Stimulated activated CD4-positive, alpha-beta T cell treated with anti-CD3 and anti-CD28 coated beads, TNF-alpha, amount 100 ng/mL, for 48 hours (primary cell): ENCODE measurements around the gene EGFR.

Source experiments
- DNase-seq, 3 donors: peaks; one replicate each; pipeline ENCODE4 v3.0.0-alpha.2; 2020; ENCODE audit warnings: low read depth in 3 of 3

Gene EGFR

GRCh38 chr7:55245271-55245723, 226.5 kb downstream of the EGFR start:
- no peak for DNase-seq

DNA sequence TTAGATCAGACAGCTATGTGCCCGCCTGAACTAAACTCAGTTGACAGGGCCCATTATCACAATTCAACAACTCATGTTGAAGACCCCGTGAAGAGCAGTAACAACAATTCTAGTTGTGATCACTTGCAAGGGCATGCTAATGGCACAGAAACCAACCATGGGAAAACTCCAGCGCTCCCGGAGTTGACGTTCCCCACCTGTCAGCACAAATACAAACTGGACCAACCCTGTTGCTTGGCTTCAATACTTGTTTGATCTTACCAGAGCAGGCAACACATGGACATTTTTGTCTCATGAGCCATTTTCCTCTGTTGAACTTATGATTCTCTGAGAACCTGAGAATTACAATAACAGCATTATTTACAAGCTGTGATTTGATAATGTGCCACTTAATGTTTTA, 227.4 kb downstream of the EGFR start:
- DNase-seq: no peak

DNA sequence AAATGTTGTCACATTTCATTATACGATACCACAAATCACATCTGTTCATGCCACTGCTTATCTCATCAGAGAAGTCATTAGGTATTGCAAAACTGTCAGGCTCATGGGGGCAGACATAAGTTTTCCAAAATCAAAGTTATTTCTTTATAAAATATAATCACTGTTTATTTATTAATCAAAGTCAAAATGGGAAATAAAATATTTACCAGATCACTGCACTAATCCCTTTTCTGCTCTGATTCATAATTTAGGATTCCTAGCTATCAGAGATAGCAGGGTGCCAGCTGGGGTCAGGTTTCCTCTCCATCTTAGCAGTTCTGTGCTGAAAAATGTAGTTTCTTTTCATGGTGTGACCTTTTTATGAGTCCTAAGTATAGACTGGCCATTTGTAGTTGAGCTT, 228.6 kb downstream of the EGFR start:
- DNase-seq: no peak

- no peak for DNase-seq
These were observed 229.7 kb downstream of the EGFR start for GRCh38 chr7:55248526-55248925.

DNA sequence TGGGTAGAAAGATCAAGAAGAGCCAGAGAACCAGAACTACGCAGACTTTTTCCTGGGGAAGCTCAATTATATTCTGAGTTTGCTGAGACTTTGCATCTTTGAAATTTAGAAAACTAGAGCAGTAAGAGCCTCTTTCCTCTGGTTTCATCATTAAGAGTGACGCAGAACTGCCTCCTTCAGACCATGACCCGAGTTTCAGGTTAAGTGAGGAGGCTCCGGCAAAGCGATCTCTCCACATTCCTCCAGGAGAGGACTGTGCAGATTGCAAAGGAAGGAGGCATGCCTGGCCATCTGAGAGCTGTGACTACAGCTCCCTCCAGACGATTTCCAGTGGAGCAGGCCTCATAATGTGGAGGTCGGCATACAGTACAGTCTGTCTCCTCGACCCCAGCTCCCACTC, 230.5 kb downstream of the EGFR start:
- DNase-seq: no peak

GRCh38 chr7:55250313-55250712, 231.5 kb downstream of the EGFR start:
- no peak for DNase-seq

GRCh38 chr7:55251313-55251712, 232.5 kb downstream of the EGFR start:
- no peak for DNase-seq

DNA sequence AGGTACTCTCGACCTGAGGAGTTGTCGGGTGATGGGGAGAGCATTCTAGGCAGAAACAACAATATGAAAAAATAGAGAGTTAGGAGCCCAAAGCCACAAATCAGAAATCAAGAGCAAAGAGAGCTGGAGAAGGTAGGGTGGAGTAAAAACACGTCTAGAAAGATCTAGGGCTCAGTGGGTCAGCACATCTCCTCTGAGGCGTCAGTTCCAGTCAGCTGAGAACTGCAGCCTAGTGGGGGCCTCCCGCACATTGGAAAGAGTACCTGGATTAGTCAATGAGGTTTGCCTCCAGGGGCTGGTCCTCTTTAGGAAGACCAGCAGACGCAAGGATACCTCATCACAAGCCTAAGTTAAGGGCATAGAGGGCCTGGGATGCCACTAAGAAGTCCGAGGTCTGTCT, 233.1 kb downstream of the EGFR start:
- no peak for DNase-seq

DNA sequence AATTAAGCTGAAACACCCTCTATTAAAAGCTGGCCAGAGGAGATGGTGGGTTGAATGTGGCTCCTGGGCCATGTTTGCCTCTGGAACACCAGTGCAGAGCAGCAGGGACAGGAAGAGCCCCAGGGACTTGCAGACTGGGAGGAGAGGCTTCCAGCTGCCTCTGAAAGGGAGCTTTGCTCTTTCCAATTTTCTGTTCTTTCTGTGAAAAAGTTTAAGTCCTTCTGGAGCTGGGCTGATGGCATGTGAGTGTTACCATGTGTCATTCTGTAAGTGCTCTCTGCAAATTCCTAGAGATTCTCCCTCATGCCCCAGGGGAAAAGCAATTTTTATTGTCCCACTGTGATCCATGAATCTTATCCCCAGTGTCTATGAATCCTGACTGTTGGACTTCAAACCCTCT, 233.6 kb downstream of the EGFR start:
- no peak for DNase-seq

DNA sequence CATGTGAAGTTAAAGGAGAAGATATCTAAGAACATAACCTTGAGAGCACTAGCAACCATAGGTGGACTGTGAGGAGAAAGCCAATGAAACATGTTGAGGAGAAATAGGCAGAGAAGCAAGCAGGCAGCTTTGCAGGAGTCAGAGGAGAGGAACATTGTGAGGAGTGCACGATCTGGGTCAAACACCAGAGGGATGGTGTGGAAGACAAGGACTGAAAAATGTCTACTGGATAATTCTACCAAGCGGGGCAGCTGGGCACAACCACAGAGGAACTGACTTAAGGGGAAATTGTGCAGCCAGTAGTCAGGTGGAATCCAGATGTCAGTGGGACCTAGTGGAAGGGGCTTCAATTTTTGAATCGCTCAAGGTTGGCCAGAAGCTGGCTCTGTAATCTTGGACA, 234.4 kb downstream of the EGFR start:
- no peak for DNase-seq

DNA sequence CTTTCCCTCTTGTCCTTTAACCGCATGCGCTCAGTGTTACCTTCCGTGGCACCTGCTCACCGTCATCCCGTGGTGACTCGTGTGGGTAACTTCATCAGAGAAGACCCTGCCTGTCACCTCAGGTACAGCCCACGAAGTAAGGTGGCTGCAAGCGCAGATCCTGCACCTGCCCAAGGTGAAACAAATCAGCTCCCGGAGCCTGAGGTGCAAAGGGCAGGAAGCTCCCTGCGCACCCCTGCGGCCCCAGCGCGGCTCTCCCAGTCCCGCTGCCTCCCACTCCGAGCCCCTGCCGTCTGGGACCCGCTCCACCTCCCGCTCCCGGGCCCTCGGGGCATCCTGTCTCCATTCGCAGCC, 235.4 kb downstream of the EGFR start:
- no peak for DNase-seq

DNA sequence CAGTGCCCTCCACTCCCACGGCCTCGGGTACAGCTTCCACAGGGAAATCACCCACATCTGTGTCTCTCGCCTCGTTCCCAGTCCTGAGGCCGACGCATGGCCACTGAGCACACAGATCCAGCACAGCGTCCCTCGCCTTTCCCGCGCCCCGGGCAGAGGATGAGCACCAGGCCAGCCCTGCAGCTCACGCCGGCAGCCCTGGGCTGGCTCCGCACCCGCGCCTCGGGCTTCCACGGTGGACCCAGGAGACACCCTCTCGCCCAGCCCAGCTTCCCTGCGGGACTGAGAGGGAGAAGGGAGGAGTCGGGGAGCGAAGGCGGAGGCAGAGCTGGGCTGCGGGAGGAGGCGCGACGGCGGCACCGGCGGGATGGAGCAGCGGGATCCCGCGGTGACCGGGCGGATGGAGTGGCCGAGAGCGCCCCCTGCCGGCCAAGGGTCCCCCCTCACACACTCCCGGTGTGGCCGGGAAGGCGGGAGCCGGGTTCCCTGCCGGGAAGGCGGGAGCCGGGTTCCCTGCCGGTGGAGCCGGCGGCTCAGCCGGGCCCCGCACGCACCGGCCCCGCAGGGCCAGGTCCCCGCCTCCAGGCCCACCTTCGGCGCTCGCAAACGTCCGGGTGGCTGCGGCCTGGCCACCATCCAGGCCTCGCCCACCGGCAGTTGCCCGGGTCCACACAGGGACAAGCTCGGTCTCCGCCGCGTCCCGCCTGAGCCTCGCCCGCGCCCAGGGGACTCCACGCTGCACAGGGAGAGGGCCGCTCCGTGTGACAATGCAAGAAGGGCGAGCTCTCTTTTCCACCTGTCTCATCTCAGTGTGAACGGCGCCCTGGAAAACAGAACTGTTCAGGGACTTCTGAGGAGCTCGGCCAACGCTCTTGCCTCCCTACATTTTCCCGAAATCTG, 236.0 kb downstream of the EGFR start:
- peak; percentile 30 to 78 (median 49) for DNase-seq

DNA sequence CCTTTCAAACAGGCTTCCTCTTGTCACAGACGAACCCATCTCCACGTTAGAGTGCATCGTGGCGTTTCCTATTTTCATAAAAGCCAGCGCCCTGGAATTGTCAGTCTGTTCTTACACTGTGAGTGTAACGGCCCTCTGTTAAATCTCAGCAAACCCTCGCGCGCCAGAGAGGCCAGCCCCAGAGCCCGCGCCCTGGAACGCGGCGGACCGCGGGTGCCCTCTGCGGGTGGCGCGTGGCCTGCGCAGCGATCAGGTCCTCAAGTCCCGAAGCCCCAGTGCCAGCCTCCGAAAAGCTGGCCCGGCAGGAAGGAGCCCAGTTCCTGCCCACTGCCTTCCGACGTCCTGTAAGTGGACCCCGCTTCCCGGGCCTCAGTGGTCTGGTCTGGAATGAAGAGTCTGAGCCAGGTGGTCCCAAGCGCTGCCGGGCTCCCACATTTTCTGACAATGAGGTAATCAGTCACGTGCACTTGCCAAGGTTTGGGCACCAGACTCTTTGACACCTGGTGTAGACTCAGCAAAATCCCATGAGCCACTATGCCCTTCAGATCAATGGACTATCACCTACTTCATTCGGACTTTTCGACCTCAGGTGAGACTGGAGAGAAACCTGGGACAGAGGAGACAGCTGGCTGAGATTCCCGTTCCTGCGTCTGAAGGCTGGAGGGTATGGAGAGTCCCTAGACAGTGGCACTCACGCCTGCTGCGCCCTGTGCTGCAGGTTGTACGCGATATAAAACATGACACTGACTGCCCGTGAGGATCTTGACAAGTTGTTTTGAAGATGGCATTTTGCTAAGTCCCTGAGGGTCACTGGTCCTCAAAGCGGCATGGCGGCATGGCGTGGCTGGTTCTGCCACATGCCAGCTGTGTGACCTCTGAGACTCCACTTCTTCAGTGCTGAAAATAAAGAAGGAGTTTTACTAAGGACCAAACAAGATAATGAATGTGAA, 237.0 kb downstream of the EGFR start:
- DNase-seq: peak; percentile 56 to 69 (median 57)

DNA sequence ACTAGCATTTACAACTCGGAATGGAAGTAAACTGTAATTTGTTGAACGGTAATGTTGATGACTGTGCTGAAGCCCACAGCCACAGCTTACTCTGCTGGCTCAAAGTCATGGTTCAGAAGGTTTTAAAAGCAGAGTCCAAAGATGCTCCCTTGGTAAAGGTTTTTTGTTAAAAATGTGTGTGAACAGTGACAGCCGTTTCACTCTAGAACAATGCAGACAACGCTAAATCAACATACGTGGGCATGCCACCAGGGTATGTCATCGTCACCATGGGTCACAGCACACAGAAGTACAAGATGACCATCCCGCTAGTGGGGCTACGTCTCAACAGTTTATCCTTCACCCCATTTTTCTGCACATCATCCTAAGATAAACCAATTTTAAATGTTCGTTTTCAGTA, 239.8 kb downstream of the EGFR start:
- DNase-seq: no peak

GRCh38 chr7:55260171-55260570, 241.4 kb downstream of the EGFR start:
- no peak for DNase-seq

- no peak for DNase-seq
These were observed 242.0 kb downstream of the EGFR start for GRCh38 chr7:55260676-55261385.
